ENCODE measurements around the gene ITGA1.

The ITGA1 gene

GRCh38 chr5:52876456-52876855 is 88.7 kb downstream of the ITGA1 start:
- H3K4me3 ChIP-seq (replicated peaks; ENCODE audit: low read depth, low read length), result no peak overlapping the region
- DNase-seq (ENCODE audit: low read depth), result peak; percentile 78
- no peak for TF ChIP-seq CTCF (IDR thresholded peaks at IDR 0.05; ENCODE audit: low read length, missing control alignments)

GRCh38 chr5:52878656-52879055 is 90.9 kb downstream of the ITGA1 start:
- H3K4me3 ChIP-seq (replicated peaks; ENCODE audit: low read depth, low read length), result no peak overlapping the region
- no peak for TF ChIP-seq CTCF (IDR thresholded peaks at IDR 0.05; ENCODE audit: low read length, missing control alignments)
- DNase-seq (ENCODE audit: low read depth), result peak; percentile 64

- TF ChIP-seq CTCF (IDR thresholded peaks at IDR 0.05; ENCODE audit: low read length, missing control alignments), result no peak
- no peak for DNase-seq (ENCODE audit: low read depth)
- no peak overlapping the region for H3K4me3 ChIP-seq (replicated peaks; ENCODE audit: low read depth, low read length)
Observed at GRCh38 chr5:52880541-52880940, 92.8 kb downstream of the ITGA1 start.

GRCh38 chr5:52881468-52881867 is 93.8 kb downstream of the ITGA1 start:
- TF ChIP-seq CTCF (IDR thresholded peaks at IDR 0.05; ENCODE audit: low read length, missing control alignments), result no peak
- H3K4me3 ChIP-seq (replicated peaks; ENCODE audit: low read depth, low read length), result no peak overlapping the region
- DNase-seq (ENCODE audit: low read depth), result no peak

- no peak for DNase-seq (ENCODE audit: low read depth)
- TF ChIP-seq CTCF (IDR thresholded peaks at IDR 0.05; ENCODE audit: low read length, missing control alignments), result no peak
- H3K4me3 ChIP-seq (replicated peaks; ENCODE audit: low read depth, low read length), result no peak overlapping the region
Observed at GRCh38 chr5:52883110-52883509, 95.4 kb downstream of the ITGA1 start.

GRCh38 chr5:52884453-52884852 is 96.7 kb downstream of the ITGA1 start:
- no peak for TF ChIP-seq CTCF (IDR thresholded peaks at IDR 0.05; ENCODE audit: low read length, missing control alignments)
- DNase-seq (ENCODE audit: low read depth), result no peak
- no peak overlapping the region for H3K4me3 ChIP-seq (replicated peaks; ENCODE audit: low read depth, low read length)

- TF ChIP-seq CTCF (IDR thresholded peaks at IDR 0.05; ENCODE audit: low read length, missing control alignments), result no peak
- no peak for DNase-seq (ENCODE audit: low read depth)
- no peak overlapping the region for H3K4me3 ChIP-seq (replicated peaks; ENCODE audit: low read depth, low read length)
Observed at GRCh38 chr5:52885614-52886013, 97.9 kb downstream of the ITGA1 start.
